Measurements from ENCODE around the gene E2F1. TPM values are rescaled to one million over a fixed set of nuclear protein-coding genes. Genes with fewer than 3 reads are reported as not detected.
"Not testable (repeated sequence)": the region's sequence is repeated elsewhere in the genome, so short reads cannot be mapped to it uniquely, and the experiment has no call there.

The E2F1 gene
- total RNA-seq, 1 donor from 2014 or later, result 1.4 TPM

- intact Hi-C loops (cut with DNase I), result no loop called here
- DNase-seq (ENCODE audit: low spot score) (no peak), ATAC-seq (no peak)
These were observed 32.1 kb downstream of the E2F1 start for GRCh38 chr20:33653900-33654596.

DNA sequence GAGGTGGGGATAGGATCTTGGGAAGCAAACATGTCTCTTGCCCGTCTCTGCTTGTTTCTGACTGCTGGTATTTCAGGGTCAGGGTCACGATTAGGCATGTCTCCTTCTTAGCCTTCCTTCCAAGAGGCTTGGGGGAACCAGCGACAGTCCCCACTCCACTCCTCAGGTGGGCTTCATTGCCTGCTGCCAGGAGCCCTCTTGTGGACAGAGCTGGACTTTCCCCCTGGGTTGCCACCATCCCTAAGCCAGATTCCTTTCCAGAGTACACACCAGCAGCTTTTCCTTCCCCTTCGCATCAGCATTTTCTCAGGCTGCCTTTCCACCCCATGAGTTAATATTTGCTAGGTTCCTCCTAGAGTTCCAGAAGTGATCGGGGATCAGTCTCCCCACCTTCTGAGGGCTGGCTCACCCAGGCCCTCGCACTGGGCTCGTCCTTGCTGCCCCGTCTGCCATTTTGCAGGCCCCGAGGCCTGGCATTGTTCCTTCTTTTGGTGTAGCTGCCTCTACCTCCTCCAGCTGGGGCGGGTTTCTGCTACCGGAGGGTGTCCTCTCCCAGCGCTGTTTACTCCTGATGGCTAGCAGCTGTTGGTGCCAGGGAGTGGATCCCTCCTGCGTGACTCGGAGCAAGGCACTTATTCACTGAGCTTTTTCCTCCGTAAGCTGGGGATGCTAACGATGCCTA lies 32.8 kb downstream of the E2F1 start:
- ATAC-seq (peak; percentile 75), DNase-seq (ENCODE audit: low spot score) (no peak)
- intact Hi-C loops (cut with DNase I), result no loop called here

DNA sequence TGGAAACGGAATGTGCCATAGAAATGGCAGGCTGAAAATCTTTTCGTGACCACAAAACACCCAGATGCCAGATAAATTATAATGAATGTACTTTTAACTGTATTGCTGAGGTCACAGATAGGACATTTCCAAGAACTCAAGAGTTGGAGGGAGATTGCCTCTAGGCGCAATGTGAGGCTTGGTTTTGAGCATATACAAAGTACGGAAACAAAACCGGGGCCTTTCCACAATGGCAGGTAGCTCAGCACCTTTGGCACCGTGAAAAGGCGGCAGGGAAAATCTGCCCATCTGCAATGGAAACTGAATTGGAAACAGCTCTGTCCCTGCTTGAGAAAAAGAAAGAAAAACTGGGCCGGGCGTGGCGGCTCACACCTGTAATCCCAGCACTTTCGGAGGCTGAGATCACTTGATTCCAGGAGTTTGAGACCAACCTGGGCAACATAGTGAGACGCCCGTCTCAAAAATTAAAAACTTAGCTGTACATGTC lies 34.6 kb downstream of the E2F1 start:
- DNase-seq (ENCODE audit: low spot score) (no peak), ATAC-seq (no peak)
- intact Hi-C loops (cut with DNase I), result no loop called here

DNA sequence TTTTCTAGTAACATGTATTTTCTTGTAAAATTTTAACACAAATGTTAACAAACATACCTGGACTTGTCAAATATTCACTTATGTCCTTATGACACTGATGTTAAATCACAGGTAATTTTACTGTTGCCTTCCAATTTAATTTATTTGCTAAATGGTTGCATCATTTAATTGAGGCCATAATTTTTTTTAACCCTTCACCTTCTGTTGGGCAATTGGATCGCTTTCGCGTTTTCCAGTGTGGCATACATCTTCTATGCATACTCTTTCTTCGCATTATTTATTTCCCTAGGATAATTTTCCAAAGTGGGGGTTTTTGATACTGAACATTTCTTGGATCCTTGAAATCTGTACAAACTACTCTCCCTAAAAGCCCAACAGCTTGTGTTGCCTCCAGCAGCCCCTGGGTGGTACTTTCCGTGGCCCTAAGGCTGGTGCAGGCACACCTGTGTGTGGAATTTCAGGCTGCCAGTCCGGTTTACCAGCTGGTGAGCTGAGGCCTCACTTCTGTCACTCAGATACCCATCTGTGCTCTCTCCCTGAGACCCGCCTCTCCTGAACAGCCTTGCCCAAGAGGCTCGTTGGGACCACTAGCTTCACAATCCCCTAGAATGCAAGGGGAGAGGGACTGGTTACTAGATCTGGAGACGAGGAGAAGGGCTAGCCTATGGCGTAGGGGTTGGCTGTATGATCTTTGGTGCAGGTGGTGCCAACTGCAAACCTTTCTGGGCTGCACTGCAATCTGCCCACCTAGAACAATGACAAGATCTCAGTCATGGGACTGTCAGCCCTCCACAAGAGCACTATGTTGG lies 35.2 kb downstream of the E2F1 start:
- ATAC-seq (no peak), DNase-seq (ENCODE audit: low spot score) (no peak)
- intact Hi-C loops (cut with DNase I), result no loop called here

- DNase-seq (ENCODE audit: low spot score), result no peak
- ATAC-seq, result no peak
- intact Hi-C loops (cut with DNase I), result no loop called here
These were observed 36.0 kb downstream of the E2F1 start for GRCh38 chr20:33650111-33650752.

DNA sequence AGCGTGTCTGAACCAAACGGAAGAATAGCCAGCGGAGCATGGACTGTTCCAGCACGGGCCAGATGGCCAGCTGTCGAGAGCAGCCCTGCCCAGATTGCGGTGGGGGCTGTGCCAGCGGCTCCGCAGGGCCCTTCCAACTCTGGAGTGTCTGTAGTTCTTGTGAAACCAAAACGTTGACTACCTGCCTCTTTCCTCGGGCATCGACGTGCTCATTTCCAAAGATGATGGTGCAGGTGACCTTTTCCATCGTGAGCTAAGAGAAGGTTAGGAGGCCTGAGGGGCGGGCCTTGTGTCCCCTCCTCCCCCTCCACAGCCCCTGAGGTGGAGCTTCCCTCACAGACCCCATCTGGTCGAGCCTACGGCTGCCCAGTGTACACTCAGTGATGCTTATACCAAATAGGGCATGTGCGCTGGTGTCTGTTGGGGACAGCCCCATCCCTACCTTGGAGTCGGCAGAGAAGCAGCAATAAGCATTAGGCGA lies 36.9 kb downstream of the E2F1 start:
- ATAC-seq, result peak; percentile 39
- intact Hi-C loops (cut with DNase I), result no loop called here
- DNase-seq (ENCODE audit: low spot score), result peak; percentile 59

DNA sequence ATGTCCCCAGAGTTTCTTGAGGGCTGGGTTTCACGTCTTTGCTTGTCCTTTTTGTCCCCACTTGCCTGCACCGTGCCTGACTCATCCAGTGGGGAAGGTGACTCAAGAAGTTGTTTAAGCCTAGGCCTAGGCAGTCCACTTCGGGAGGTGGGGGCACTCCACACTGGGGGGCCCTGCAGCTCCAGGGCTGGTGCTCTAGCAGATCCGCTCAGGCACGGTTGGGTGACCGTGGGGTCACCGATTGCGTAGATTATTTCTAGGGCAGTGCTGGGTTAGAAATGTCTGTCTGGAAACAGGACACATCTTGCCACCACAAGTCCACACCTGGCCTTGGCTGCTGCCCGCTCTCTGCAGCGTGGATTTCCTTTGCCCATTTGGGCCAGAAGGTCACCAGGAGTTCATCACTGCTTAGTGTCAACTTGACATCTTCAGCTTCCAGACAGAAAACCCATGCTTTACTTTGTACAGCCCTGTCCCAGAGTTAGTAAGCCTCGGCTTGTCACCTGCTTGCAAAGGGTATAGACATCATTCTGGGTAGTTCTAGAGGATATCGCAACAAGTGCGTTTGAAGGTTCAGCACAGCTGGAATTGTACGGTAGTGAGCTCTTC lies 37.7 kb downstream of the E2F1 start:
- intact Hi-C loops (cut with DNase I), result no loop called here
- DNase-seq (ENCODE audit: low spot score) (no peak), ATAC-seq (no peak)

DNA sequence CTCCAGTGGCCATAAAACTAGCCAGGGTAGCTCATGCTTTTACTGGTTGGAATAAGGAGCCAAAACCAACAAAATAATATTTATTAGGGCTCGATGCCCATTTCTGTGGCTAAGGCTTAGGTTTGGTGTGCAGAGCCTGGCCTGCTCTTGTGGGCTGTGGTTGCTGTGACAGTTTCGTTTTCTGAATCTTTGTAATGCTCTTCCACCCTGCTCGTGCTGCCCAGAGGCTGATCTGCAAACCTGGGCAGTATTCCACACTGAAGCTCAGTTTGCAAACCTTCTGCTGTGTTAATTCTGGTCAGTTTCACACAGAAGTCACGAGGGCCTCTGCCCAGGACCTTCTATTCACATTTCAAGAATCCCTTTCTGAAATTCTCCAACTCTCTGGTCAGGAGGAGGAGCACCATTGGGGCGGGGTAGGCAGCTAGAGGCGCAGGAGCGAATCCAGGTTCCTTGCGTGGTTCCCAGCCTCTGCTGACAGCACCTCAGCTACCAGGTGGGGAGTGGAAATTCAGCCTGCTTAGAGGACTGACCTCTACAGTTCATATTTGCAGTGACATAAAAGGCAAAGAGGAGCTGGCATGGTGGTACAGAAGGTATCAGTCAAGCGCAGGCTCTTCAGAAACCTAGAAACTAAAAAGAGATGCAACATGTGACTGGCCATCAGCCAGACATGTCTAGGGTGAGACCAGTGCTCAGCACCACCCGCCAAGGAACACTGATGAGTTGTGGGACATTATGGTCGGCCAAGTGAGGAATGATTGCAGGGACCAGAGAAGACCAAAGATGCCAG lies 38.4 kb downstream of the E2F1 start:
- intact Hi-C loops (cut with DNase I), result no loop called here
- ATAC-seq, result peak; percentile 91

DNA sequence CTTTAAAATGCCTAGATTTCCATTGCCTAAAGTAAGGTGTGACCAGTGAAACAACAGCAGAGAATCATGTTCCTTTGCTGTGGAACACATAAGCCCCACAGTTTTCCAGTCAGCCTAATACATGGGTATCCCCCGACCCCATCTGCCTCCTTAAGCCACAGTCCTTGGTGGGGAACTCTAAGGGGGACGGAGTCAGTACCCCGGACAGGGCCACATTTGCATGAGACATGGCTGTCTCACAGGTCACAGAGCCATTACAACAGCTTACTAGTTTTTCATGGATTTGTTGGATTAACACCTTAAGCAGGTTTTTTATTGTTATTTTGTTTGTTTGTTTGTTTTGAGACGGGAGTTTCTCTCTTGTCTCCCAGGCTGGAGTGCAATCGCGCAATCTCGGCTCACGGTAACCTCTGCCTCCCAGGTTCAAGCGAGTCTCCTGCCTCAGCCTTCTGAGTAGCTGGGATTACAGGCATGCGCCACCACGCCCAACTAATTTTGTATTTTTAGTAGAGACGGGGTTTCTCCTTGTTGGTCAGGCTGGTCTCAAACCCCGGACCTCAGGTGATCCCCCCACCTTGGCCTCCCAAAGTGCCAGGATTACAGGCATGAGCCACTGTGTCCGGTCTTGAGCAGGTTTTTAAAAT lies 39.1 kb downstream of the E2F1 start:
- peak; percentile 16 for ATAC-seq
- DNase-seq (ENCODE audit: low spot score); intact Hi-C loops (cut with DNase I): not testable (repeated sequence)

More for the DNA sequence above, 38.4 kb downstream of the E2F1 start:
- no peak for DNase-seq (ENCODE audit: low spot score)

DNA sequence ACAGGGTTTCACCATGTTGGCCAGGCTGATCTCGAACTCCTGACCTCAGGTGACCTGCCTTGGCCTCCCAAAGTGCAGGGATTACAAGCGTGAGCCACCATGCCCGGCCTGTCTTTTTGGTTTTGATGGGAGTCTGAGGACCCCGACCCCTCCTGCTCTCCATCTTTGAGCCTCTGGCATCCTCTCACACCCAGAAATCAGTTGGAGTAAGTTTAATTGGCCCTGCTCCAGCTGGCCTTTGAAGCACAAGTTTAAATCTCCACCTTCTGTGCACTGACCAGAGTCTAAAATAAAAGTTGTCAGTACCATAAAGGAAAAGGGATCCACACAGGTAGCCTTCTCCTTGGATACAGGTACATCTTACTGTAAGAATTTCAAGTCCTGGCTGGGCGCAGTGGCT lies 40.0 kb downstream of the E2F1 start:
- ATAC-seq, result no peak
- DNase-seq (ENCODE audit: low spot score), result no peak
- intact Hi-C loops (cut with DNase I), result no loop called here

DNA sequence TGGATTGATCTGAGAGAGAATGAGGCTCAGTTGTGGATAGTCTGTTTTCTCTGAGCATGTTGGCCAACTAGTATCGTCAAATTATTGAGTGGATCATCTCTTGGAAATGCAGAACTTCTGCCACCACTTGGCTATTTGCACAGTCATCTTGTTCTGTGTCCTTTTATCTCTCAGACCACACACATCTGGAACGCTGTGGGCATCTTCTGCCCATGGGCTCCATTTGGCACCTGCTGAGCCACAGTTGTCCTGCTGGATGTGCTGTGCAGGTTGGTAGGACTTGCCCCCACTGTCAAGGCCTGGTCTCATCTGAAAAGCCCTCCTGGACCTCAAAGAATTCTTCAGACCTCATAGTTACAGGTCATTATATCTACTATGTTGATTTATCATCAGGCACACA lies 40.8 kb downstream of the E2F1 start:
- DNase-seq (ENCODE audit: low spot score) (no peak), ATAC-seq (no peak)
- intact Hi-C loops (cut with DNase I), result no loop called here

GRCh38 chr20:33645072-33645358 lies 41.2 kb downstream of the E2F1 start:
- DNase-seq (ENCODE audit: low spot score) (no peak), ATAC-seq (no peak)
- intact Hi-C loops (cut with DNase I), result no loop called here

DNA sequence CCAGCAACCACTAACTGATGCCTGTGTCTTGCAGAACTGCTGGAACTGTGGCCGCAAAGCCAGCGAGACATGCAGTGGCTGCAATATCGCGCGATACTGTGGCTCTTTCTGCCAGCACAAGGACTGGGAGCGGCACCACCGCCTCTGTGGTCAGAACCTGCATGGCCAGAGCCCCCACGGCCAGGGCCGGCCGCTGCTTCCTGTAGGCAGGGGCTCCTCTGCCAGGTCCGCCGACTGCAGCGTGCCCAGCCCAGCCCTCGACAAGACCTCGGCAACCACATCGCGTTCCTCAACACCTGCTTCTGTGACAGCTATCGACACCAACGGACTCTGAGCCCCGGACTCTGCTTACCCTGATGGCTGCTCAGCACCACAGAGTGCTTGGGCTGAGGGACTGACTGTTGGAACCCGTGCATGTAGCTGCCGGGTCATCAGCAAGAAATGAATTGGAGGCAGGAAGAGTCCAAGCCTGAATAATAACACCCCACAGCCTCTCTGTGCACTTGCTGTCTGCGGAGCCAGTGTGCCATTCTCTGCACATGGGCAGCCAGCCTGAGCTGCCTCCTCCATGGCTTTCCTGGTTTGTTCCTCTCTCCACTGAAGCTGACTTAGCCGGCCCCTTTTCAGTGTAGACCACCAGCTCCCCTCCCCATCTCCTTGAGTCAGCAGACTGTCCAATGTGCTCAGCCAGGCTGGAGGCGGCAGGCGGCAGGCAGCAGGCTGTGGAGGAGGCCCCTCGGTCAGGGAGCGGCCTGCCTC lies 41.7 kb downstream of the E2F1 start:
- ATAC-seq (no peak), DNase-seq (ENCODE audit: low spot score) (no peak)
- intact Hi-C loops (cut with DNase I), result no loop called here

- intact Hi-C loops (cut with DNase I), result no loop called here
- DNase-seq (ENCODE audit: low spot score) (no peak), ATAC-seq (peak; percentile 55)
These were observed 45.9 kb downstream of the E2F1 start for GRCh38 chr20:33640287-33640686.

- no peak for DNase-seq (ENCODE audit: low spot score)
- no peak for ATAC-seq
- intact Hi-C loops (cut with DNase I), result no loop called here
These were observed 49.4 kb downstream of the E2F1 start for GRCh38 chr20:33636776-33637175.

DNA sequence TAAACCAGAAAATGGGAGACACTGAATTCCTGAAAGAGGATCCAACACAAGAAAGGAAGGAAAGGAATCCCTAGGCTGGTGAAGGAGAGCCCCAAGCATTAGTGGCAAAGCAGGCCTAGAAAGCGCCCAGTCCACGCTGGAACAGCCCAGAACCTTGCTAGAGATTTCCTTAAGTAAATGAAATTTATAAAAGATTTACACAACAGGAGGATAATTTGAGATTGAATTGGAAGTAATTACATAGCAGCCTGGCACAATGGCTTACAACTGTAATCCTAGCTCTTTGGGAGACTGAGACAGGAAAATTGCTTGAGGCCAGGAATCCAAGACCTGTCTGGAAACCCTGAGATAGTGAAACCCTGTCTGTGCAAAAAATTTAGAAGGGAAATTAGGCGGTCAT lies 50.8 kb downstream of the E2F1 start:
- intact Hi-C loops (cut with DNase I), result no loop called here
- ATAC-seq (no peak), DNase-seq (ENCODE audit: low spot score) (no peak)

GRCh38 chr20:33631910-33632309 lies 54.3 kb downstream of the E2F1 start:
- ATAC-seq; DNase-seq (ENCODE audit: low spot score); intact Hi-C loops (cut with DNase I): not testable (repeated sequence)
